T47D (cell line): ENCODE data around the gene MYBPC2.

ENCODE experiments used
- DNase-seq, 2 experiments: peaks; one replicate each; pipeline versions ENCODE4 v3.0.0 to v3.0.0-alpha.2; 2011 to 2012; ENCODE audit warnings: low read depth in 1 of 2, low spot score in 1 of 2
- JUND ChIP-seq: IDR thresholded peaks from 2 replicates; pipeline ENCODE4 v1.6.1; 2012; ENCODE audit warnings: low read depth
- in situ Hi-C: cut with HindIII; loops from 2 replicates; pipeline ENCODE4 v1.10.0; 2016; ENCODE audit warnings: low sequenced_read_pairs, low pct_unique_long_range_greater_than_20kb

The MYBPC2 gene

GRCh38 chr19:50398675-50399367 is 33.9 kb upstream of the MYBPC2 start:
- TF ChIP-seq JUND, result no peak
- DNase-seq, result no peak
- in situ Hi-C loops, result no loop called here

GRCh38 chr19:50399368-50399745 is 33.3 kb upstream of the MYBPC2 start:
- no peak for TF ChIP-seq JUND
- no peak for DNase-seq
- in situ Hi-C loops, result no loop called here

- no peak for TF ChIP-seq JUND
- DNase-seq, result no peak
- in situ Hi-C loops, result no loop called here
Measured at GRCh38 chr19:50401605-50402450, 30.9 kb upstream of the MYBPC2 start.

- in situ Hi-C loops, result no loop called here
- TF ChIP-seq JUND, result no peak
- DNase-seq, result no peak
Measured at GRCh38 chr19:50402544-50403301, 30.0 kb upstream of the MYBPC2 start.

- DNase-seq, result no peak
- no peak for TF ChIP-seq JUND
- in situ Hi-C loops, result no loop called here
Measured at GRCh38 chr19:50406156-50406820, 26.4 kb upstream of the MYBPC2 start.

- TF ChIP-seq JUND, result no peak
- no peak for DNase-seq
- in situ Hi-C loops, result no loop called here
Measured at GRCh38 chr19:50406829-50407228, 25.9 kb upstream of the MYBPC2 start.

- in situ Hi-C loops, result no loop called here
- TF ChIP-seq JUND, result no peak
- DNase-seq, result no peak
Measured at GRCh38 chr19:50409347-50409746, 23.3 kb upstream of the MYBPC2 start.

GRCh38 chr19:50410109-50410508 is 22.6 kb upstream of the MYBPC2 start:
- no peak for TF ChIP-seq JUND
- DNase-seq, result no peak
- in situ Hi-C loops, result no loop called here

- no peak for DNase-seq
- in situ Hi-C loops, result no loop called here
- no peak for TF ChIP-seq JUND
Measured at GRCh38 chr19:50412419-50412818, 20.3 kb upstream of the MYBPC2 start.

- no peak for TF ChIP-seq JUND
- in situ Hi-C loops, result no loop called here
- no peak for DNase-seq
Measured at GRCh38 chr19:50413096-50413495, 19.6 kb upstream of the MYBPC2 start.

GRCh38 chr19:50413531-50413930 is 19.2 kb upstream of the MYBPC2 start:
- DNase-seq, result no peak
- in situ Hi-C loops, result no loop called here
- no peak for TF ChIP-seq JUND

- in situ Hi-C loops, result no loop called here
- DNase-seq, result peak in 1 of 2 experiments; percentile 30
- TF ChIP-seq JUND, result no peak
Measured at GRCh38 chr19:50414864-50415660, 17.6 kb upstream of the MYBPC2 start.
